HG02884 (cell line): ENCODE results near the gene SLC35G2.
"Not testable (repeated sequence)": the region's sequence is repeated elsewhere in the genome, so short reads cannot be mapped to it uniquely, and the experiment has no call there.

Source experiments
- ATAC-seq: cut with Tn5 transposase; IDR thresholded peaks from one replicate; pipeline ENCODE4 v1.9.1; 2021; ENCODE audit warnings: mild to moderate bottlenecking, moderate library complexity; ENCODE audit not compliant: unreplicated experiment

SLC35G2 gene

GRCh38 chr3:136818769-136819391 lies at the start of gene SLC35G2:
SLC35G2 (plus strand) TSS chr3:136819126; CDS start chr3:136854461, 35,335 bp downstream.
- peak; percentile 34 for ATAC-seq

- no peak for ATAC-seq
Measured at GRCh38 chr3:136772709-136773108, 46.2 kb upstream of the SLC35G2 start.

GRCh38 chr3:136778865-136779264 lies 40.1 kb upstream of the SLC35G2 start:
- no peak for ATAC-seq

- ATAC-seq, result no peak
Measured at GRCh38 chr3:136780741-136781140, 38.2 kb upstream of the SLC35G2 start.

GRCh38 chr3:136783708-136784191 lies 35.2 kb upstream of the SLC35G2 start:
- no peak for ATAC-seq

GRCh38 chr3:136787349-136787748 lies 31.6 kb upstream of the SLC35G2 start:
- peak; percentile 48 for ATAC-seq

GRCh38 chr3:136788154-136788553 lies 30.8 kb upstream of the SLC35G2 start:
- ATAC-seq, result no peak

GRCh38 chr3:136789976-136790375 lies 28.9 kb upstream of the SLC35G2 start:
- ATAC-seq, result no peak

GRCh38 chr3:136790786-136791185 lies 28.1 kb upstream of the SLC35G2 start:
- no peak for ATAC-seq

- no peak for ATAC-seq
Measured at GRCh38 chr3:136792556-136793330, 26.2 kb upstream of the SLC35G2 start.

GRCh38 chr3:136801146-136801545 lies 17.8 kb upstream of the SLC35G2 start:
- ATAC-seq, result not testable (repeated sequence)

- ATAC-seq, result no peak
Measured at GRCh38 chr3:136802481-136802996, 16.4 kb upstream of the SLC35G2 start.

GRCh38 chr3:136804141-136804540 lies 14.8 kb upstream of the SLC35G2 start:
- ATAC-seq, result no peak

GRCh38 chr3:136804813-136805212 lies 14.1 kb upstream of the SLC35G2 start:
- no peak for ATAC-seq

GRCh38 chr3:136805795-136806194 lies 13.1 kb upstream of the SLC35G2 start:
- ATAC-seq, result no peak

GRCh38 chr3:136811701-136812100 lies 7.2 kb upstream of the SLC35G2 start:
- no peak for ATAC-seq

- ATAC-seq, result no peak
Measured at GRCh38 chr3:136817448-136817847, 1.5 kb upstream of the SLC35G2 start.

- peak; percentile 59 for ATAC-seq
Measured at GRCh38 chr3:136818191-136818768, 646 bp upstream of the SLC35G2 start.

GRCh38 chr3:136819392-136819730 lies 435 bp downstream of the SLC35G2 start:
- peak; percentile 16 for ATAC-seq

- no peak for ATAC-seq
Measured at GRCh38 chr3:136819731-136820679, 1.1 kb downstream of the SLC35G2 start.

GRCh38 chr3:136831461-136831860 lies 12.5 kb downstream of the SLC35G2 start:
- no peak for ATAC-seq
